ENCODE measurements around the gene TNFAIP2. TPM values are rescaled to one million over a fixed set of nuclear protein-coding genes. Genes with fewer than 3 reads are reported as not detected.
A peak's percentile ranks its signal among the peaks of the same experiment; 100 is the strongest.
"Not testable (repeated sequence)": the region's sequence is repeated elsewhere in the genome, so short reads cannot be mapped to it uniquely, and the experiment has no call there.

TNFAIP2 gene
- total RNA-seq, 4 donors from 2014 or later: 25.1 to 76.3 (median 52.7) TPM

- Histone ChIP-seq H3K4me3 (no peak overlapping the region), H3K27me3 (no peaks in the 10 kb centered on the region), H3K4me1 (peaks cover 10 to 57% (median 30%) of the 10 kb centered on the region in 4 donors), H3K27ac (peak overlapping the region in 1 of 4 donors; percentile 78), H3K36me3 (no peaks in the 10 kb centered on the region), H3K9me3 (no peaks in the 10 kb centered on the region)
- DNase-seq: no peak
- in situ Hi-C loops (cut with MboI; ENCODE audit: low pct_ligation_motif_present in 1 of 4, low pct_unique_long_range_greater_than_20kb in 1 of 4, low sequenced_read_pairs in 3 of 4) (no loop called here), intact Hi-C loops (cut with DNase I; ENCODE audit: low total_unique reads) (no loop called here)
- TF ChIP-seq CTCF (IDR thresholded peaks at IDR 0.05) (no peak), POLR2A (IDR thresholded peaks at IDR 0.05) (no peak), EP300 (IDR thresholded peaks at IDR 0.05; ENCODE audit: low read depth) (no peak), POLR2AphosphoS5 (IDR thresholded peaks at IDR 0.05) (no peak)
- 79% methylated on average over 11 of the region's 13 CpGs; no CpG with 5 or more reads in 1 of the 2 donors for WGBS, 2 donors (ENCODE audit: low coverage in 1 of 2)
These were observed 9.5 kb upstream of the TNFAIP2 start for GRCh38 chr14:103113774-103114173.

GRCh38 chr14:103115086-103115679, 8.1 kb upstream of the TNFAIP2 start:
- in situ Hi-C loops (cut with MboI; ENCODE audit: low pct_ligation_motif_present in 1 of 4, low pct_unique_long_range_greater_than_20kb in 1 of 4, low sequenced_read_pairs in 3 of 4); H3K27me3 ChIP-seq; H3K36me3 ChIP-seq; intact Hi-C loops (cut with DNase I; ENCODE audit: low total_unique reads); H3K9me3 ChIP-seq: not testable (repeated sequence)
- Histone ChIP-seq H3K4me3 (peak overlapping the region in 2 of 4 donors; percentile 11 to 38), H3K27ac (peak overlapping the region; percentile 76 to 79 (median 78)), H3K4me1 (peaks cover 6 to 51% (median 28%) of the 10 kb centered on the region in 4 donors)
- WGBS, 2 donors (ENCODE audit: low coverage in 1 of 2): 10 to 32% methylated on average over 4 to 12 of the region's 12 CpGs
- peak; percentile 74 for DNase-seq

- no peak overlapping the region for H3K4me3 ChIP-seq
- in situ Hi-C loops (cut with MboI; ENCODE audit: low pct_ligation_motif_present in 1 of 4, low pct_unique_long_range_greater_than_20kb in 1 of 4, low sequenced_read_pairs in 3 of 4): no loop called here
- H3K27me3 ChIP-seq: no peaks in the 10 kb centered on the region
- 85 to 100% methylated on average over 1 to 10 of the region's 10 CpGs for WGBS, 2 donors (ENCODE audit: low coverage in 1 of 2)
- no peak for DNase-seq
- no peak for TF ChIP-seq POLR2AphosphoS5 (IDR thresholded peaks at IDR 0.05)
- TF ChIP-seq CTCF (IDR thresholded peaks at IDR 0.05): no peak
- TF ChIP-seq EP300 (IDR thresholded peaks at IDR 0.05; ENCODE audit: low read depth): no peak
- TF ChIP-seq POLR2A (IDR thresholded peaks at IDR 0.05): no peak
- intact Hi-C loops (cut with DNase I; ENCODE audit: low total_unique reads): no loop called here
- H3K36me3 ChIP-seq: no peaks in the 10 kb centered on the region
- H3K27ac ChIP-seq: peak overlapping the region in 1 of 4 donors; percentile 76
- H3K9me3 ChIP-seq: no peaks in the 10 kb centered on the region
- peaks cover 12 to 50% (median 29%) of the 10 kb centered on the region in 4 donors for H3K4me1 ChIP-seq
These were observed 7.3 kb upstream of the TNFAIP2 start for GRCh38 chr14:103115845-103116572.

GRCh38 chr14:103116636-103117035, 6.6 kb upstream of the TNFAIP2 start:
- Histone ChIP-seq H3K9me3 (no peaks in the 10 kb centered on the region), H3K4me1 (peaks cover 12 to 50% (median 28%) of the 10 kb centered on the region in 4 donors), H3K4me3 (no peak overlapping the region), H3K27ac (no peak overlapping the region), H3K27me3 (peaks cover 1% of the 10 kb centered on the region), H3K36me3 (no peaks in the 10 kb centered on the region)
- no peak for DNase-seq
- in situ Hi-C loops (cut with MboI; ENCODE audit: low pct_ligation_motif_present in 1 of 4, low pct_unique_long_range_greater_than_20kb in 1 of 4, low sequenced_read_pairs in 3 of 4) (no loop called here), intact Hi-C loops (cut with DNase I; ENCODE audit: low total_unique reads) (no loop called here)
- 72 to 81% methylated on average over 5 to 17 of the region's 17 CpGs for WGBS, 2 donors (ENCODE audit: low coverage in 1 of 2)
- TF ChIP-seq POLR2AphosphoS5 (IDR thresholded peaks at IDR 0.05) (no peak), CTCF (IDR thresholded peaks at IDR 0.05) (no peak), POLR2A (IDR thresholded peaks at IDR 0.05) (no peak), EP300 (IDR thresholded peaks at IDR 0.05; ENCODE audit: low read depth) (no peak)

GRCh38 chr14:103117499-103117898, 5.8 kb upstream of the TNFAIP2 start:
- 88% methylated on average over 7 of the region's 7 CpGs; no CpG with 5 or more reads in 1 of the 2 donors for WGBS, 2 donors (ENCODE audit: low coverage in 1 of 2)
- H3K36me3 ChIP-seq; H3K27me3 ChIP-seq; in situ Hi-C loops (cut with MboI; ENCODE audit: low pct_ligation_motif_present in 1 of 4, low pct_unique_long_range_greater_than_20kb in 1 of 4, low sequenced_read_pairs in 3 of 4); intact Hi-C loops (cut with DNase I; ENCODE audit: low total_unique reads); H3K4me3 ChIP-seq; H3K9me3 ChIP-seq; DNase-seq: not testable (repeated sequence)
- Histone ChIP-seq H3K4me1 (peaks cover 12 to 50% (median 30%) of the 10 kb centered on the region in 4 donors), H3K27ac (peak overlapping the region in 3 of 4 donors; percentile 12 to 32 (median 17))

Data from transverse colon (tissue), 4 donors.